Ammon's horn (tissue), 1 donor: ENCODE data around the gene FRMD1.
A peak's percentile ranks its signal among the peaks of the same experiment; 100 is the strongest.

Experiments
- DNase-seq: peaks from one replicate; pipeline ENCODE4 v3.0.0-alpha.2; 2016; ENCODE audit warnings: low spot score

The FRMD1 gene

GRCh38 chr6:168043193-168043847, 35.7 kb downstream of the FRMD1 start:
- no peak for DNase-seq

- DNase-seq, result no peak
Measured at GRCh38 chr6:168042426-168043192, 36.4 kb downstream of the FRMD1 start.

GRCh38 chr6:168041928-168042327, 37.1 kb downstream of the FRMD1 start:
- no peak for DNase-seq

GRCh38 chr6:168040856-168041496, 38.0 kb downstream of the FRMD1 start:
- DNase-seq, result no peak

- no peak for DNase-seq
Measured at GRCh38 chr6:168039849-168040248, 39.2 kb downstream of the FRMD1 start.

- DNase-seq, result no peak
Measured at GRCh38 chr6:168039301-168039700, 39.7 kb downstream of the FRMD1 start.

- no peak for DNase-seq
Measured at GRCh38 chr6:168038576-168039140, 40.4 kb downstream of the FRMD1 start.

GRCh38 chr6:168037856-168038255, 41.2 kb downstream of the FRMD1 start:
- DNase-seq, result no peak

- no peak for DNase-seq
Measured at GRCh38 chr6:168037242-168037641, 41.8 kb downstream of the FRMD1 start.

GRCh38 chr6:168035661-168036545, 43.1 kb downstream of the FRMD1 start:
- no peak for DNase-seq

GRCh38 chr6:168035098-168035660, 43.8 kb downstream of the FRMD1 start:
- DNase-seq, result peak; percentile 62

GRCh38 chr6:168034537-168034936, 44.5 kb downstream of the FRMD1 start:
- no peak for DNase-seq

GRCh38 chr6:168033791-168034190, 45.2 kb downstream of the FRMD1 start:
- DNase-seq, result no peak

GRCh38 chr6:168032005-168032760, 46.8 kb downstream of the FRMD1 start:
- DNase-seq, result no peak

- DNase-seq, result no peak
Measured at GRCh38 chr6:168031411-168031971, 47.5 kb downstream of the FRMD1 start.

GRCh38 chr6:168030908-168031307, 48.1 kb downstream of the FRMD1 start:
- no peak for DNase-seq

- DNase-seq, result no peak
Measured at GRCh38 chr6:168030218-168030746, 48.7 kb downstream of the FRMD1 start.

- DNase-seq, result no peak
Measured at GRCh38 chr6:168029459-168030217, 49.4 kb downstream of the FRMD1 start.

GRCh38 chr6:168028181-168028580, 50.8 kb downstream of the FRMD1 start:
- no peak for DNase-seq
